Measurements from ENCODE around the gene ELL.

The ELL gene

DNA sequence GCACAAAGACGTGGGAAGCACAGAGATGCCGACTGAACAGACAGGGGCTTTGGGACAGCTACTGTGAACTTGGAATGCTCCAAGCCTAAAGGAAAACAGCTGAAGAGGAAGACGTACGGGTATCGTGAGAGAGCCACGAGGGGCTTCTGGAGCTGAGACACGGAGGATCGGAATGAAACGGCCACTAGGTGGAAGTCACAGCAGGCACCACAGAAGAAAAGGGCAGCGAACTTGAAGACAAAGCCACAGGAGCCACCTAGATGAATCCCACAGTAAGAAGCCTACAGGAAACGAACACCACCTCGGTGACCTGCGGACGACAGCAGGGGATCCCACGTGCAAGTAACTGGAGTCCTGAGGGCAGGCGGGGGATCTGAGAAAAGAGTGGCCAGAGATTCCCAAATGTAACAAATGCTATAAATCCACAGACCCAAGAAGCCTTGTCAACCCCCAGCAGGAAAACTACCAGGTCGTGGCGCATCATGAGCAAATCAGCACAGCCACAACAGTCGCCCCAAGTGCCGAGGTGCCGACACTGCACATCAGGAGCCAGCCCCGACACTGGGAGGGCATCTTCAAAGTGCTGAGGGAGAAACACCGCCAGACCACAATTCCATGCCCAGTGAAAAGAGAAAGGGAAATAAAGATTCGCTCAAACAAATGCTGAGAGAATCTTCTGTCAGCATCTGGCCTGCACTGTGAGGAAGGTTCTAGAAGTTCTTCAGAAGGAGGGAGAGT is 44.7 kb downstream of the ELL start:
- POLR2A ChIA-PET, result no interaction called here
- TF ChIP-seq, protein P1, sequence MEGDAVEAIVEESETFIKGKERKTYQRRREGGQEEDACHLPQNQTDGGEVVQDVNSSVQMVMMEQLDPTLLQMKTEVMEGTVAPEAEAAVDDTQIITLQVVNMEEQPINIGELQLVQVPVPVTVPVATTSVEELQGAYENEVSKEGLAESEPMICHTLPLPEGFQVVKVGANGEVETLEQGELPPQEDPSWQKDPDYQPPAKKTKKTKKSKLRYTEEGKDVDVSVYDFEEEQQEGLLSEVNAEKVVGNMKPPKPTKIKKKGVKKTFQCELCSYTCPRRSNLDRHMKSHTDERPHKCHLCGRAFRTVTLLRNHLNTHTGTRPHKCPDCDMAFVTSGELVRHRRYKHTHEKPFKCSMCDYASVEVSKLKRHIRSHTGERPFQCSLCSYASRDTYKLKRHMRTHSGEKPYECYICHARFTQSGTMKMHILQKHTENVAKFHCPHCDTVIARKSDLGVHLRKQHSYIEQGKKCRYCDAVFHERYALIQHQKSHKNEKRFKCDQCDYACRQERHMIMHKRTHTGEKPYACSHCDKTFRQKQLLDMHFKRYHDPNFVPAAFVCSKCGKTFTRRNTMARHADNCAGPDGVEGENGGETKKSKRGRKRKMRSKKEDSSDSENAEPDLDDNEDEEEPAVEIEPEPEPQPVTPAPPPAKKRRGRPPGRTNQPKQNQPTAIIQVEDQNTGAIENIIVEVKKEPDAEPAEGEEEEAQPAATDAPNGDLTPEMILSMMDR (IDR thresholded peaks at IDR 0.05; ENCODE audit: control extremely low read depth, extremely low read depth, low read depth, missing control alignments), result no peak
- CTCF ChIA-PET, result interaction anchor here (0.9 to 1.4 kb wide), 2 partner anchors 16 to 390 kb away, joined by 3 read pairs; no protein-coding TSS in a partner anchor
- DNase-seq (ENCODE audit: extremely low spot score), result no peak

DNA sequence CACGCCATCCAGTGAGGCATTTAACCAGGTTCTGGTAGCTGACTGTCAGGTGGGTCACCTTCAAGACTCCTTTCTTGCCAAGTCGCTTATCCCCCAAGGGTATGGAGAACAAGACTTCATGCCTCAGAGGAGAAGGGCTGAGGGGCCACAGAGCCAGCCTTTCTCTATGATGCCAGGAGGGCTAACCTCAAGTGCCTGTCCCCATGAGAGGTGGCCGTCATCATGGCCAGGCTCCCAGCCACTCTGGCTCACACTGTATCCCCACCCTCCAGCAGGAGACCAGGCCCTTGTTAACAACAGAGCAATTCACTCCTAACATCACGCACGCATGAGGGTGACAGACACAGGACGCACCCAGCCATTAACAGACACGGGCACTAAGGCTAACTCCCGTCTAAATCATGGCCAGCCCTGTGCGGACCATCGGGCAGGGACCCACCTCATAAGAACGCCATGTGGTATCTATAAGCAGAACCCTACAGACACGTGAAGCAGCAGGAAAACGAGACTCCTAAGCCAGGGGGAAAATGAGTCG is 45.3 kb downstream of the ELL start:
- no peak for DNase-seq (ENCODE audit: extremely low spot score)
- TF ChIP-seq, protein P1 (IDR thresholded peaks at IDR 0.05; ENCODE audit: control extremely low read depth, extremely low read depth, low read depth, missing control alignments), result no peak
- ChIA-PET POLR2A (interaction anchor here (0.6 kb wide), 1 partner anchor 48 kb away, joined by 9 read pairs; no protein-coding TSS in a partner anchor), CTCF (interaction anchor here (0.5 to 1.4 kb wide), 2 partner anchors 15 to 1786 kb away, joined by 3 read pairs; no protein-coding TSS in a partner anchor)

DNA sequence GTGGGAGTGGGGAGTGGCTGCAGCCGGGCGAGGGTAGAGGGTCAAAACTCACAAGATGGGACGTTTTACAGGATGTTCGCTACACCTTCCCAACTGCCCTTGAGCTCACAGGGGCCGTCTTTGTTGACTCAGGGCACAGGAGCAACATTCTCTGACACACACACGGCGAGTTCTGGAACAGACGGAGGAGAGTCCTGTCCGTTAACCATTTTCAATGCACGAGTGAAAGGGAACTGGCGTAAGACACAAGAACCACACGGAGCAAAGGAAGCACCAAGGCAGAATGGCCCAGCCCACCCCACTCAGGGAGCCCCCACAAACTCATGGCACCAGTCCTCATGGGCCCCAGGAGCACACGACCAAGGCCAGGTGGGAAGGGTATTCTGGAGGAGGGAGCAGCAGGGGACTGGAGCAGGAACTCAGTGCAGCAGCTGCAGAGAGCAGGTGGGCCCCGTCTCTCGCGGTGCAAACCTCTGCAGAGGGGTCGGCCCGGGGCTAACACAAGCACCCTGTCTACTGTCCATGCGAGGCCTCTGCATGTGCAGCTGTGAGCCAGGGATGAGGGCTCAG is 46.0 kb downstream of the ELL start:
- ChIA-PET POLR2A (no interaction called here), CTCF (interaction anchor here (0.5 to 1.4 kb wide), 2 partner anchors 14 to 1787 kb away, joined by 3 read pairs; no protein-coding TSS in a partner anchor)
- TF ChIP-seq, protein P1 (IDR thresholded peaks at IDR 0.05; ENCODE audit: control extremely low read depth, extremely low read depth, low read depth, missing control alignments), result no peak
- no peak for DNase-seq (ENCODE audit: extremely low spot score)

DNA sequence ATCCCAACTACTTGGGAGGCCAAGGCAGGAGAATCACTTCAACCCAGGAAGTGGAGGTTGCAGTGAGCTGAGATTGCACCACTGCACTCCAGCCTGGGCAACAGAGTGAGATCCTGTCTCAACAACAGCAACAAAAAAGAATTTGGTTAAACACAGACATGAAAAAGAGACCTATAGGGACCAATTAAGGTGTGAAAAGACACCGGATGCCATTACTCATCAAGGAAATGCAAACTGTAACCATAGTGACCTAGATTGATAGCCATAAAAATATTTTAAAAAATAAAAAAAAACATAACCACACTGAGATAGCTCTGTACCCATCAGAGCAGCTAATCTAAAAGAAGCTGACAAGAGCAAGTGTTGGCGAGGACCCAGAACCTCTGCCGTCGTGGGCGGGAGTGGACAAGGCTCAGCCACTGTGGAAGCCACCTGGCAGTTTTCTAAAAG is 46.8 kb downstream of the ELL start:
- TF ChIP-seq, protein P1 (IDR thresholded peaks at IDR 0.05; ENCODE audit: control extremely low read depth, extremely low read depth, low read depth, missing control alignments), result no peak
- POLR2A ChIA-PET, result no interaction called here
- DNase-seq (ENCODE audit: extremely low spot score), result no peak
- CTCF ChIA-PET, result interaction anchor here (1.1 to 2.8 kb wide), 4 partner anchors 10 to 45 kb away, joined by 5 to 16 read pairs (median 6); no protein-coding TSS in a partner anchor

DNA sequence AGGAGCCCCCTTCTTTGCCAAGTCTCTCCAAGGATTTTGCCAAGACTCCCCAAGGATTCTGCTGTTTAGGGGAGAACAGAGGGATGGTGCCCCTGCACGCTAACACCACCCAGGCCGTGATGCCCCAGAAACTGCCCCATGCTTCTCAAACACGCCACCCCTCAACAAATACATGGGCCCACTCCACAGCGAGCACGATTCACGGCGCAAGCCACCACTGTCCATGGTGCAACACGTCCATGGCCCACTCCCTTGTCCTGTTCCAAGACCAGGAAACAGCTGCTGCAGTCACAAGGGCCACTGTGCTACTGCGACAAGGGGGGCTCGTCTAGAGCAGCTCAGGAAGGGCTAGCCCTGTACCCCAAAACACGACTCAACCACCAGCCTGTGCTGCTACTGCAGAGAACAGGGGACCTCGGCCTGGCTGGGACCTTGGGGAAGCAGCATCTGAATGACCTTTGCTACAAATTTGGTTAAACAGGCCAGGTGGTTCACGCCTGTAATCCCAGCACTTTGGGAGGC is 47.4 kb downstream of the ELL start:
- ChIA-PET POLR2A (no interaction called here), CTCF (interaction anchor here (1.1 to 2.8 kb wide), 4 partner anchors 10 to 46 kb away, joined by 5 to 16 read pairs (median 6); no protein-coding TSS in a partner anchor)
- TF ChIP-seq, protein P1 (IDR thresholded peaks at IDR 0.05; ENCODE audit: control extremely low read depth, extremely low read depth, low read depth, missing control alignments), result no peak
- DNase-seq (ENCODE audit: extremely low spot score), result no peak

DNA sequence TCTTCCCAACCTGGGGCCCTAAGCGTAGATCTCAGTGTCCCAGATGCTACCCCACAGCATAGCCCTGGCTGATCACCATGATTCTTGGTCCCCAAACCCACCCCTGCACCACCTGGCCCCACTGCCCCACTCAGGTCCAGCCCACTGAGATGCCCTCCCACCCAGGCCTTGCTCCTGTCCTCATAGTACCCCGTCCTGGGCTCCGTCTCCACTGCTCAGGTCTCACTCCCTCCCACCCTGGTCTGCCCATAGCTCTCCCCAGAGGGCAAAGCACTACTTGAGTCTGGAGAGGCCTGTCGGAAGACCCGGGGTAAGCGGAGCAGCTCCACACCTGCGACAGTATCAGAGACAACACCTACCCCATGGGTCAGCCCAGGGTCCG is 48.2 kb downstream of the ELL start:
- no peak for DNase-seq (ENCODE audit: extremely low spot score)
- POLR2A ChIA-PET, result no interaction called here
- CTCF ChIA-PET, result interaction anchor here (1.4 to 2.8 kb wide), 3 partner anchors 12 to 46 kb away, joined by 5 to 16 read pairs (median 6); no protein-coding TSS in a partner anchor
- TF ChIP-seq, protein P1 (IDR thresholded peaks at IDR 0.05; ENCODE audit: control extremely low read depth, extremely low read depth, low read depth, missing control alignments), result no peak

Measured in GM10248 (cell line).